Measurements from ENCODE around the gene CGRRF1. TPM values are rescaled to one million over a fixed set of nuclear protein-coding genes. Genes with fewer than 3 reads are reported as not detected.

The CGRRF1 gene
- total and polyA plus RNA-seq, 2 of the 13 experiments (the other 11 are each of a cell fraction or from before 2014, with no cell fraction given) = 16.8 to 18.2 TPM

DNA sequence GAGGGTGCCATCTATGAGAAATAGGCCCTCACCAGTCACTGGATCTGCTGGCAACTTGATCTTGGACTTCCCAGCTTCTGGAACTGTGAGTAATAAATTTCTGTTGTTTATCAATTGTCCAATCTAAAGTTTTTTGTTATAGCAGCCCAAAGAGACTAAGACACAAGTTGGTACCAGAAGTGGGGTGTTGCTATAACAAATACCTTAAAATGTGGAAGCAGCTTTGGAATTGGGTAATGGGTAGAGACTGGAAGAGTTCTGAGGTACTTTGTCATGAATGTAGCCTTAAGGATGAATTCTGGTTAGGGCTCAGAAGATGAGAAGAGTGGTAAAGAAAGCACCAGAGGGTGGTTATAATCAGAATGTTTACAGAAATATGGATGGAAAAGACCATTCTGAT lies 42.4 kb upstream of the CGRRF1 start:
- in situ Hi-C loops (cut with HindIII; ENCODE audit: extremely low pct_ligation_motif_present, low pct_unique_long_range_greater_than_20kb) = no loop called here
- ChIA-PET POLR2A (no interaction called here), CTCF (ENCODE audit: low intra/inter-chr PET ratio, low total read pairs) (no interaction called here)
- Histone ChIP-seq H3K27ac (ENCODE audit: extremely low read length, insufficient read depth, low read length) (no peak overlapping the region), H2AFZ (ENCODE audit: low read length) (no peak overlapping the region), H3K79me2 (ENCODE audit: insufficient read depth, low read length) (no peaks in the 10 kb centered on the region), H3K4me3 (replicated peaks in 1 of 3; ENCODE audit: insufficient read depth in 1 of 3, low read depth in 2 of 3, low read length in 3 of 3) (no peak overlapping the region), H3K4me1 (ENCODE audit: insufficient read depth, low read length) (peaks cover 21% of the 10 kb centered on the region; the same call in 1 of the 2 replicates), H4K20me1 (ENCODE audit: insufficient read depth, low read length) (no peaks in the 10 kb centered on the region), H3K36me3 (replicated peaks in 1 of 2; ENCODE audit: control insufficient read depth in 1 of 2, insufficient read depth in 2 of 2, low read length in 2 of 2) (no peaks in the 10 kb centered on the region; a peak in 1 of 5 replicates), H3K9ac (ENCODE audit: insufficient read depth, low read depth, low read length) (no peak overlapping the region), H3K4me2 (ENCODE audit: low read depth, low read length) (no peak overlapping the region), H3K9me3 (ENCODE audit: low read length) (peaks cover 12% of the 10 kb centered on the region), H3K27me3 (ENCODE audit: control insufficient read depth in 1 of 2, insufficient read depth in 2 of 2, low read length in 2 of 2) (no peaks in the 10 kb centered on the region)
- no TSS peak for BruUV-seq (replicated peaks)
- intact Hi-C loops (cut with micrococcal nuclease; ENCODE audit: unreplicated experiment) = no loop called here
- TF ChIP-seq, protein P1, sequence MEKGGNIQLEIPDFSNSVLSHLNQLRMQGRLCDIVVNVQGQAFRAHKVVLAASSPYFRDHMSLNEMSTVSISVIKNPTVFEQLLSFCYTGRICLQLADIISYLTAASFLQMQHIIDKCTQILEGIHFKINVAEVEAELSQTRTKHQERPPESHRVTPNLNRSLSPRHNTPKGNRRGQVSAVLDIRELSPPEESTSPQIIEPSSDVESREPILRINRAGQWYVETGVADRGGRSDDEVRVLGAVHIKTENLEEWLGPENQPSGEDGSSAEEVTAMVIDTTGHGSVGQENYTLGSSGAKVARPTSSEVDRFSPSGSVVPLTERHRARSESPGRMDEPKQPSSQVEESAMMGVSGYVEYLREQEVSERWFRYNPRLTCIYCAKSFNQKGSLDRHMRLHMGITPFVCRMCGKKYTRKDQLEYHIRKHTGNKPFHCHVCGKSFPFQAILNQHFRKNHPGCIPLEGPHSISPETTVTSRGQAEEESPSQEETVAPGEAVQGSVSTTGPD (CRISPR knock-in tag; IDR thresholded peaks at IDR 0.05) = no peak
- TF ChIP-seq, protein P2, sequence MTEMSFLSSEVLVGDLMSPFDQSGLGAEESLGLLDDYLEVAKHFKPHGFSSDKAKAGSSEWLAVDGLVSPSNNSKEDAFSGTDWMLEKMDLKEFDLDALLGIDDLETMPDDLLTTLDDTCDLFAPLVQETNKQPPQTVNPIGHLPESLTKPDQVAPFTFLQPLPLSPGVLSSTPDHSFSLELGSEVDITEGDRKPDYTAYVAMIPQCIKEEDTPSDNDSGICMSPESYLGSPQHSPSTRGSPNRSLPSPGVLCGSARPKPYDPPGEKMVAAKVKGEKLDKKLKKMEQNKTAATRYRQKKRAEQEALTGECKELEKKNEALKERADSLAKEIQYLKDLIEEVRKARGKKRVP (CRISPR knock-in tag; IDR thresholded peaks at IDR 0.05) = no peak
- TF ChIP-seq ZNF20 (CRISPR knock-in tag; IDR thresholded peaks at IDR 0.05) = no peak
- TF ChIP-seq, protein P3, sequence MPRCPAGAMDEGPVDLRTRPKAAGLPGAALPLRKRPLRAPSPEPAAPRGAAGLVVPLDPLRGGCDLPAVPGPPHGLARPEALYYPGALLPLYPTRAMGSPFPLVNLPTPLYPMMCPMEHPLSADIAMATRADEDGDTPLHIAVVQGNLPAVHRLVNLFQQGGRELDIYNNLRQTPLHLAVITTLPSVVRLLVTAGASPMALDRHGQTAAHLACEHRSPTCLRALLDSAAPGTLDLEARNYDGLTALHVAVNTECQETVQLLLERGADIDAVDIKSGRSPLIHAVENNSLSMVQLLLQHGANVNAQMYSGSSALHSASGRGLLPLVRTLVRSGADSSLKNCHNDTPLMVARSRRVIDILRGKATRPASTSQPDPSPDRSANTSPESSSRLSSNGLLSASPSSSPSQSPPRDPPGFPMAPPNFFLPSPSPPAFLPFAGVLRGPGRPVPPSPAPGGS (CRISPR knock-in tag; IDR thresholded peaks at IDR 0.05) = no peak
- TF ChIP-seq CREB1 (IDR thresholded peaks at IDR 0.05) = no peak
- no peak for TF ChIP-seq CREB1 (CRISPR knock-in tag; IDR thresholded peaks at IDR 0.05)
- no peak for ATAC-seq
- no peak for DNase-seq (ENCODE audit: low spot score)
- FAIRE-seq = no peak

All from HepG2 (cell line).